Astrocyte of the hippocampus (primary cell): ENCODE data around the gene CTRB1.
"Not testable (repeated sequence)": the region's sequence is repeated elsewhere in the genome, so short reads cannot be mapped to it uniquely, and the experiment has no call there.

Experiments
- DNase-seq: peaks from one replicate; pipeline ENCODE4 v3.0.0; 2011; ENCODE audit warnings: low read depth, low spot score

The CTRB1 gene

GRCh38 chr16:75240633-75241032 is 21.8 kb downstream of the CTRB1 start:
- not testable (repeated sequence) for DNase-seq

GRCh38 chr16:75241412-75241811 is 22.6 kb downstream of the CTRB1 start:
- no peak for DNase-seq

GRCh38 chr16:75241955-75242354 is 23.2 kb downstream of the CTRB1 start:
- no peak for DNase-seq

GRCh38 chr16:75242436-75243078 is 23.8 kb downstream of the CTRB1 start:
- not testable (repeated sequence) for DNase-seq

- no peak for DNase-seq
Observed at GRCh38 chr16:75243667-75244224, 25.0 kb downstream of the CTRB1 start.

- DNase-seq = peak; percentile 79
Observed at GRCh38 chr16:75244225-75244809, 25.5 kb downstream of the CTRB1 start.

- DNase-seq = peak; percentile 99
Observed at GRCh38 chr16:75244844-75245758, 26.3 kb downstream of the CTRB1 start.

- peak; percentile 63 for DNase-seq
Observed at GRCh38 chr16:75246504-75247205, 27.9 kb downstream of the CTRB1 start.

- no peak for DNase-seq
Observed at GRCh38 chr16:75247249-75247648, 28.5 kb downstream of the CTRB1 start.

- no peak for DNase-seq
Observed at GRCh38 chr16:75248142-75248535, 29.4 kb downstream of the CTRB1 start.

- DNase-seq = no peak
Observed at GRCh38 chr16:75248536-75249380, 30.0 kb downstream of the CTRB1 start.

GRCh38 chr16:75249441-75249840 is 30.7 kb downstream of the CTRB1 start:
- DNase-seq = no peak

GRCh38 chr16:75250089-75250808 is 31.5 kb downstream of the CTRB1 start:
- DNase-seq = peak; percentile 56

- DNase-seq = peak; percentile 79
Observed at GRCh38 chr16:75250809-75251279, 32.1 kb downstream of the CTRB1 start.

GRCh38 chr16:75251280-75252048 is 32.7 kb downstream of the CTRB1 start, which contains the start of gene BCAR1:
TSS of gene BCAR1 (minus strand) at chr16:75251624. CDS start at chr16:75251482, 142 bp downstream.
- DNase-seq = peak; percentile 97

GRCh38 chr16:75252049-75252864 is 33.5 kb downstream of the CTRB1 start:
- no peak for DNase-seq

GRCh38 chr16:75252946-75253911 is 34.4 kb downstream of the CTRB1 start:
- DNase-seq = peak; percentile 87
